Lung (tissue), 16 donors: Measurements from ENCODE around the gene KDM4E. TPM values are rescaled to one million over a fixed set of nuclear protein-coding genes. Genes with fewer than 3 reads are reported as not detected.

Experiments
- ATAC-seq: fragments of 200-7000 bp; cut with Tn5 transposase; one replicate; pipeline ENCODE4 v1.9.1; 2020; ENCODE audit warnings: moderate number of reproducible peaks; ENCODE audit not compliant: insufficient read depth, low FRiP score
- DNase-seq, 3 donors: peaks; one replicate each; pipeline ENCODE4 v3.0.0-alpha.2; 2013 to 2017
- H3K27ac ChIP-seq, 2 donors: one replicate each; pipeline ENCODE4 v1.5.1; 2013; ENCODE audit warnings: mild to moderate bottlenecking in 2 of 2, moderate library complexity in 2 of 2, control low read depth in 1 of 2, inconsistent platforms in 1 of 2, low read depth in 1 of 2, low read length in 1 of 2
- H3K27me3 ChIP-seq, 3 donors: one replicate each; pipeline ENCODE4 v1.5.1; 2013; ENCODE audit warnings: low read length in 2 of 3; ENCODE audit not compliant: control insufficient read depth in 3 of 3, insufficient read depth in 3 of 3
- H3K36me3 ChIP-seq, 4 donors: one replicate each; pipeline ENCODE4 v1.5.1; 2013; ENCODE audit warnings: low read length in 4 of 4, mild to moderate bottlenecking in 1 of 4, moderate library complexity in 1 of 4; ENCODE audit not compliant: control insufficient read depth in 4 of 4, insufficient read depth in 4 of 4
- H3K4me1 ChIP-seq, 5 donors: one replicate each; pipeline ENCODE4 v1.5.1; 2013; ENCODE audit warnings: low read length in 5 of 5, mild to moderate bottlenecking in 2 of 5, moderate library complexity in 1 of 5; ENCODE audit not compliant: control insufficient read depth in 5 of 5, insufficient read depth in 5 of 5
- H3K4me3 ChIP-seq: one replicate; pipeline ENCODE4 v1.5.1; 2013; ENCODE audit warnings: mild to moderate bottlenecking, control low read depth, moderate library complexity
- H3K9ac ChIP-seq, 2 donors: one replicate each; pipeline ENCODE4 v1.5.1; 2013; ENCODE audit warnings: low read length in 2 of 2, control low read depth in 1 of 2; ENCODE audit not compliant: insufficient read depth in 1 of 2
- H3K9me3 ChIP-seq, 4 donors: one replicate each; pipeline ENCODE4 v1.5.1; 2013; ENCODE audit warnings: low read length in 3 of 4, mild to moderate bottlenecking in 1 of 4, moderate library complexity in 1 of 4; ENCODE audit not compliant: control insufficient read depth in 4 of 4, insufficient read depth in 3 of 4
- CTCF ChIP-seq: IDR thresholded peaks from 2 replicates; pipeline ENCODE4 v1.5.1; 2012; ENCODE audit warnings: mild to moderate bottlenecking; ENCODE audit errors: control extremely low read depth, extremely low read depth
- WGBS, 2 donors: extraction: QIAGEN DNeasy Blood & Tissue Kit; methylation state at CpG; one replicate each; pipeline ENCODE4 v1.1.7; 2013; 5-methylcytosine and 5-hydroxymethylcytosine counted together
- long read RNA-seq, 5 donors: transcript quantifications; one replicate each; lab custom pipeline, GENCODE V29; 2026
- polyA plus RNA-seq, 2 donors: library from polyadenylated mRNA; stranded (reverse); fragments of 200-250 nt; gene quantifications; one replicate each; pipeline ENCODE4 v1.2.1, GENCODE V29; 2013
- total RNA-seq, 2 donors: library from RNA; depleted of rRNA in 1 of 2; stranded (reverse); fragments of >200 nt in 1 of 2; gene quantifications; one replicate each; pipeline ENCODE4 v1.2.1, GENCODE V29; 2014 to 2021
- donor health status: control.
- donor health status: control.
- donor health status: Bipolar disorder and iron deficiency.
- donor health status: healthy.
- donor health status: DM: yes; HTN: yes; CAD: no.

KDM4E gene
- not detected for total RNA-seq
- not detected for polyA plus RNA-seq
- long read RNA-seq, donor 1, partial matches to known transcripts: 0 of 1 reads
- long read RNA-seq, donor 1, other reads (novel, unspliced or antisense): 0 of 1 reads
- long read RNA-seq, donor 2: 0 reads
- long read RNA-seq, donor 3: 0 reads
- long read RNA-seq, donor 4: 0 reads
- long read RNA-seq, donor 5, partial matches to known transcripts: 0 of 1 reads
- long read RNA-seq, donor 5, other reads (novel, unspliced or antisense): 0 of 1 reads

- H3K27me3 ChIP-seq: no peaks in the 10 kb centered on the region
- H3K9me3 ChIP-seq: peaks cover 0 to 2% (median 0%) of the 10 kb centered on the region in 4 donors
- WGBS, 2 donors: 96% methylated on average over 1 of the region's 1 CpG
- ATAC-seq (no peak), DNase-seq (no peak)
- no peaks in the 10 kb centered on the region for H3K4me1 ChIP-seq
- no peak for TF ChIP-seq CTCF
- H3K36me3 ChIP-seq: no peaks in the 10 kb centered on the region
- H3K27ac ChIP-seq: no peak within 1 kb of the TSS
- no peak within 1 kb of the TSS for H3K9ac ChIP-seq
- H3K4me3 ChIP-seq: no peak within 1 kb of the TSS
These were observed at the start of gene KDM4E for GRCh38 chr11:95024958-95025357. KDM4E (plus strand) TSS chr11:95025258; CDS start chr11:95025558, 300 bp downstream.

GRCh38 chr11:94975599-94975998, 49.5 kb upstream of the KDM4E start:
- Histone ChIP-seq H3K27me3 (no peaks in the 10 kb centered on the region), H3K9ac (no peak overlapping the region), H3K9me3 (no peaks in the 10 kb centered on the region), H3K4me3 (no peak overlapping the region), H3K27ac (no peak overlapping the region), H3K36me3 (peaks cover 4 to 13% (median 6%) of the 10 kb centered on the region in 4 donors), H3K4me1 (peaks cover 0 to 9% (median 7%) of the 10 kb centered on the region in 5 donors)
- no peak for DNase-seq
- ATAC-seq: no peak
- no peak for TF ChIP-seq CTCF
- 92 to 100% methylated on average over 1 of the region's 1 CpG for WGBS, 2 donors

GRCh38 chr11:94987378-94987777, 37.7 kb upstream of the KDM4E start:
- H3K36me3 ChIP-seq: no peaks in the 10 kb centered on the region
- H3K4me1 ChIP-seq: no peaks in the 10 kb centered on the region
- ATAC-seq (no peak), DNase-seq (no peak)
- H3K27ac ChIP-seq: no peak overlapping the region
- H3K9ac ChIP-seq: no peak overlapping the region
- H3K27me3 ChIP-seq: no peaks in the 10 kb centered on the region
- H3K9me3 ChIP-seq: no peaks in the 10 kb centered on the region
- no peak for TF ChIP-seq CTCF
- H3K4me3 ChIP-seq: no peak overlapping the region
- 72 to 83% methylated on average over 4 of the region's 4 CpGs for WGBS, 2 donors

- no peaks in the 10 kb centered on the region for H3K4me1 ChIP-seq
- H3K9ac ChIP-seq: no peak overlapping the region
- no peaks in the 10 kb centered on the region for H3K36me3 ChIP-seq
- TF ChIP-seq CTCF: no peak
- no peaks in the 10 kb centered on the region for H3K9me3 ChIP-seq
- H3K27ac ChIP-seq: no peak overlapping the region
- ATAC-seq (no peak), DNase-seq (no peak)
- 86 to 90% methylated on average over 1 of the region's 1 CpG for WGBS, 2 donors
- no peaks in the 10 kb centered on the region for H3K27me3 ChIP-seq
- no peak overlapping the region for H3K4me3 ChIP-seq
These were observed 36.3 kb upstream of the KDM4E start for GRCh38 chr11:94988748-94989147.
